Chondrocyte (in vitro differentiated cells): ENCODE measurements around the gene SLAIN1. TPM values are rescaled to one million over a fixed set of nuclear protein-coding genes. Genes with fewer than 3 reads are reported as not detected.

Experiments used
- DNase-seq: peaks from one replicate; pipeline ENCODE4 v3.0.0; 2021; ENCODE audit warnings: mixed read lengths, low spot score
- H3K27ac Mint-ChIP-seq: one replicate; pipeline ENCODE4 v1.8.0; 2021; ENCODE audit warnings: mild to moderate bottlenecking, moderate library complexity, mixed read lengths; ENCODE audit not compliant: unreplicated experiment
- H3K27me3 Mint-ChIP-seq: 2 replicates; pipeline ENCODE4 v1.8.0; 2021; ENCODE audit warnings: low read depth, mixed read lengths
- H3K36me3 Mint-ChIP-seq: 2 replicates; pipeline ENCODE4 v1.8.0; 2021; ENCODE audit warnings: low read depth, mixed read lengths
- H3K4me1 Mint-ChIP-seq: 2 replicates; pipeline ENCODE4 v1.8.0; 2021; ENCODE audit warnings: low read depth, mild to moderate bottlenecking, mixed read lengths
- H3K4me3 Mint-ChIP-seq: one replicate; pipeline ENCODE4 v1.8.0; 2021; ENCODE audit warnings: mild to moderate bottlenecking, moderate library complexity, mixed read lengths; ENCODE audit not compliant: unreplicated experiment
- H3K9me3 Mint-ChIP-seq: 2 replicates; pipeline ENCODE4 v1.8.0; 2021; ENCODE audit warnings: low read depth, mixed read lengths
- total RNA-seq: library from RNA; stranded (reverse); gene quantifications from 3 replicates; pipeline ENCODE4 v1.2.1, GENCODE V29; 2021
- TF ChIP-seq, protein P1 (sequence below): fragments of 200-600 bp; sonication (generic); IDR thresholded peaks from 2 replicates; pipeline ENCODE4 v1.5.0; 2021; ENCODE audit warnings: antibody characterized with exemption, mild to moderate bottlenecking, moderate library complexity

The SLAIN1 gene
- total RNA-seq, 1 donor from 2014 or later: 0.82 TPM

DNA sequence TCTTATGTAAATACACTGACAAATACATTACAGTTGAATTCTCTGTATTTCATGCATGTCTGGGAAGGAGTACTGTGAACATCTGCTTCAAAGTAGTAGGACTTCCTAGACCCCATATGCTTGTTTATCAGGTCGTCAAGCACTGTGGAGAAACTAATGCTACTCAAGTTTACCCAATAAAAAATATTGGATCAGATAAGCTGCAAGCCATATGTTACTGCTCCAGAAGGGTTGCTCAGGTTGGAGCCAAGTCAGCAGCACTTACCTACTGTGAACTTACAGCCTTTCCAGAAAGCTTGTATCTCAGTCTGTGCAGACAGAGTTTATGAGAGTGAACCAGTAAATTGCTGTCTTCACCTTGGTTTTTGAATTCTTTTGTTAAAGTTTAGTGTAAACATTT, 36.2 kb downstream of the SLAIN1 start:
- Mint-ChIP-seq H3K27me3 (peaks cover 1% of the 10 kb centered on the region), H3K27ac (no peak overlapping the region), H3K4me3 (no peak overlapping the region), H3K36me3 (no peaks in the 10 kb centered on the region), H3K4me1 (no peaks in the 10 kb centered on the region), H3K9me3 (no peaks in the 10 kb centered on the region)
- TF ChIP-seq, protein P1, sequence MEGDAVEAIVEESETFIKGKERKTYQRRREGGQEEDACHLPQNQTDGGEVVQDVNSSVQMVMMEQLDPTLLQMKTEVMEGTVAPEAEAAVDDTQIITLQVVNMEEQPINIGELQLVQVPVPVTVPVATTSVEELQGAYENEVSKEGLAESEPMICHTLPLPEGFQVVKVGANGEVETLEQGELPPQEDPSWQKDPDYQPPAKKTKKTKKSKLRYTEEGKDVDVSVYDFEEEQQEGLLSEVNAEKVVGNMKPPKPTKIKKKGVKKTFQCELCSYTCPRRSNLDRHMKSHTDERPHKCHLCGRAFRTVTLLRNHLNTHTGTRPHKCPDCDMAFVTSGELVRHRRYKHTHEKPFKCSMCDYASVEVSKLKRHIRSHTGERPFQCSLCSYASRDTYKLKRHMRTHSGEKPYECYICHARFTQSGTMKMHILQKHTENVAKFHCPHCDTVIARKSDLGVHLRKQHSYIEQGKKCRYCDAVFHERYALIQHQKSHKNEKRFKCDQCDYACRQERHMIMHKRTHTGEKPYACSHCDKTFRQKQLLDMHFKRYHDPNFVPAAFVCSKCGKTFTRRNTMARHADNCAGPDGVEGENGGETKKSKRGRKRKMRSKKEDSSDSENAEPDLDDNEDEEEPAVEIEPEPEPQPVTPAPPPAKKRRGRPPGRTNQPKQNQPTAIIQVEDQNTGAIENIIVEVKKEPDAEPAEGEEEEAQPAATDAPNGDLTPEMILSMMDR: no peak
- DNase-seq: no peak

DNA sequence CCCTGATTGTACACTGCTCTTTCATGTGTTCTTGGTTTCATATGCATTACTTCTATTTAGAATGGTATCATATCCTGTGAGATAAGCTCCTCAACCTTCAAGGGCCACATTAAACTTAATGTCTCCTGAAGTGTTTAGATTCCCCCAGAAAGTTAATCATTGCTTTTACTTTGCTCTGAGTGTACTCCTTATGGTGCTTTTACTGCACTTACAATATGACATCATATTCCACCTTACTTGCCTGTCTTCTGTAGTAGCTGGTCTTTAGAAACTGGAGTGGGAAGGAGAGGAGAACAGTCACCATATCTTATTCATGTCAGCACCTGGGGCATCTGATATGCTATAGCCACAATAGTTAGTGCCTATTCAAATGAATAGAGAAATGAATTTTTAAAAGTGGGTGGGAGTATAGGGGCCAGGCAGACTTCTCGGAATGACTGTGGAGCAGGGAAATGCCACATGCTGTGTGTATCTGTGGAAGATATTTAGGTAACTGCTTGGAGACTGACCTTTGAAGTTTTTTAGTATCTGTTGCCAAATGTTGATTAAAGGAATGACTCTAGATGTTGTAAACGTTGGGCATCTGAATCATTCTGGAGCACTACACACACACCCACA, 40.2 kb downstream of the SLAIN1 start:
- Mint-ChIP-seq H3K4me3 (no peak overlapping the region), H3K27me3 (peaks cover 5% of the 10 kb centered on the region), H3K36me3 (no peaks in the 10 kb centered on the region), H3K4me1 (no peaks in the 10 kb centered on the region), H3K9me3 (no peaks in the 10 kb centered on the region), H3K27ac (no peak overlapping the region)
- no peak for DNase-seq
- TF ChIP-seq, protein P1: no peak

DNA sequence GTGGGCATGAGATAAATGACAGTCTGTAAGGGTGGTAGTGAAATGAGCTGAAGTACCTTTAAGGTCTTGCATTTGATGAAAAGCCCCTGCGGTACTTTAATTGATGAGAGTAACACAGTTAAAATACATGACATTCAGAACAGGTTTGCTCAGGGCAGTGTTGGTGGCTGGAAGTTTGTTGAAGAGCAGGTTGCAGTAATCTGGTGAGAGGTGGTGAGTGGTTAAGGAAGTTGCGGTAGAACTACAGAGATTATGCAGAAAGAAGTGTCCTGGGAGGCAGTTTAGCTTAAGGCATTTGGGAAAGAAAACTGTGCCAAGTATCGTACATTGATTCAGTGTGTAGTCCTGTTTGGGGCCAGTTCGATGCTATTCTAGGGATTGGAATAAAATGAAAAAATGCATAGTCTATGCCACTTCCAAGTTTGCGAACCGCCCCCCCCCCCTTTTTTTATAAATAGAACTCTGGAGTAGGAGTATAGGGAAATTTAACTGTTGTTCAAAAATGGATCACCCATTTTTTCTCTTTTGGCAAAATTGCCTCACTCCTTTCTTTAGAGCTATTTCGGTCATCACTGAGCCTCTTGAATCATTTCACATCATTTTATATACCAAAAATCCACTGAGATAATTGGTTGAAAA, 42.7 kb downstream of the SLAIN1 start:
- no peaks in the 10 kb centered on the region for H3K4me1 Mint-ChIP-seq
- DNase-seq: no peak

DNA sequence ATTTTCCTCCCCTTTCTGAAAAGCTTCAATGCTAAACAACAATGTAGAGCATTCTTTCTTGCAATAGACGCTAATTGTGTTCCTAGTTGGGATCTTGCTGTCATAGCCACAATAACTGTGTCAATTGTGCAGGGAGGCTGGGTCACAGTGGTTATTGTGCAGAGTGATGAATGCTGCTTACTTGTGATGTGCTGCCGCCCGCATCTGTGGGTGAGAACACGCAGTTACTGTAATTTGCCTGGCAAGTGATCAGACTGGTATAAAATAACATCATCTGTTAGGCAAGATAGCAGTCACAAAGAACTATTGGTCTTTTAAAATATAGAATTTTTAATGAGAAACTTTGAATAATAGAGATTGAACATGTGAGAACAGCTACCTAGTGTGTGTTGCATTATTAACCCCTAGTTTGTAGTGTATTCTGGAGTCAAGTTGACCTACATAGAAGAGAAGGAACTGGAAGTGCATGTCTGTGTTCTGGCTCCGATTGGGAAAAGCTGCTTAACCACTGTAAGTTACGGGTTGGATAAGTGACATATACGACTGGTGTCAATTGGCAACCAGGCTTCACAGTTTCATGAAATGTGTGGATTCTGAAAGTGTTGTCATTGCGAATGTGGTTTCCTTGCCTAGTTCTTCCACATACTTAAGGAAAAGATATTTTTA, 43.6 kb downstream of the SLAIN1 start:
- TF ChIP-seq, protein P1: no peak
- H3K36me3 Mint-ChIP-seq: no peaks in the 10 kb centered on the region
- no peak overlapping the region for H3K27ac Mint-ChIP-seq
- peaks cover 4% of the 10 kb centered on the region for H3K27me3 Mint-ChIP-seq
- no peaks in the 10 kb centered on the region for H3K4me1 Mint-ChIP-seq
- H3K4me3 Mint-ChIP-seq: no peak overlapping the region
- H3K9me3 Mint-ChIP-seq: no peaks in the 10 kb centered on the region
- DNase-seq: no peak

More for the DNA sequence above, 42.7 kb downstream of the SLAIN1 start:
- Mint-ChIP-seq H3K9me3 (no peaks in the 10 kb centered on the region), H3K27me3 (peaks cover 4% of the 10 kb centered on the region), H3K4me3 (no peak overlapping the region), H3K36me3 (no peaks in the 10 kb centered on the region), H3K27ac (no peak overlapping the region)
- TF ChIP-seq, protein P1: no peak

DNA sequence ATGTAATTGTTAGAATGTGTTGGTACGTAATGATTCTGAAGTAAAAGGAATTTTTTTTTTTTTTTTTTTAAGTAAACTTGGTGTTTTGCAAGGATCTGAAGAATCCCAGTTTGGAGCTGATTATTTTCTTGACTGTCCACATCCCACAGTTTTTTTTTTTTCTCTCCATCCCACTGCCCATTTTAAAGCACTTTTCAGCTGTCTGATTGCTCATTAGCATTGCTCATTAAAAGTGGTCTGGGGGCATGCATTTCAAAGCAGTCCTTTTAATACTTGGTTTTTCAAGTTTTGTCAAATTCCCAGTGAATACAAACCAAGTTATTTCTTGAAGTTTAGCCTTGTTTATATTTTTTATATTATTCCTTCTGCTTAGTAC, 44.1 kb downstream of the SLAIN1 start:
- TF ChIP-seq, protein P1: no peak
- H3K27me3 Mint-ChIP-seq: peaks cover 4% of the 10 kb centered on the region
- no peak overlapping the region for H3K4me3 Mint-ChIP-seq
- H3K27ac Mint-ChIP-seq: no peak overlapping the region
- DNase-seq: no peak
- no peaks in the 10 kb centered on the region for H3K36me3 Mint-ChIP-seq
- no peaks in the 10 kb centered on the region for H3K4me1 Mint-ChIP-seq
- H3K9me3 Mint-ChIP-seq: no peaks in the 10 kb centered on the region
